ENCODE results near the gene TAAR1. TPM values are rescaled to one million over a fixed set of nuclear protein-coding genes. Genes with fewer than 3 reads are reported as not detected.

TAAR1 gene
- total RNA-seq, 1 experiment from 2014 or later, result not detected

DNA sequence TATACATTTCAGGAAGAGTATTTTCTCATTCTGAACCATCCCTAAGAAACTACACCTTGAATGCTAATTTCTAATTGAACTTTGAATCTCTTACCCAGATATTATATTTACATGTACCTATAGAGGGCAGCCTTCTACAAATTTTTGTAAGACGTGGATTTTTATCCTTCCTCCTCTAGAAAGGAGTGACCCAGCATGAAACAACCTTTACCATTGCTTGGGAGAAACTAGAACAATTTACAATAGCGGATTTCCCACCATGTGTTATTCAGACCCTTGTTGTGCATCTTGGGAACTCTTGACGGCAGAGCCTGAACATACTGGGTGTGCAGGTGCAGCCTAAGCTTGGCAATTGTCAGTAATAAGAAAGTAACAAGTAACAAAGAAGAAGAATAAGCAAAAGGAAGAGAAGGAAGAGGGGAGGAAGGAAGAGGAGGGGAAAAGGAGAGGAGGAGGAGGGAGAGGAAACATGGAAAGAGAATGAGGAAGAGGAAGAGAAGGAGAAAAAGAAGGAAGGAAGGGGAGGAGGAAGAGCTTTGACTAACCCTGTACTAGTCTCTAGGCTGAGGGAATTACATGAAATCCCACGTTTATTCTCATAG is 10.8 kb upstream of the TAAR1 start:
- 0 out of 7 replicates have a peak overlapping the region, but pooled peaks of 1 of the 3 experiments have one; percentile 74 for H3K27ac Mint-ChIP-seq
- WGBS (ENCODE audit: extremely low coverage, insufficient read length, low lambda C conversion rate), result no CpG with 5 or more reads among the region's 4 CpGs

More for the DNA sequence above, 10.8 kb upstream of the TAAR1 start:
- TF ChIP-seq, protein P1, sequence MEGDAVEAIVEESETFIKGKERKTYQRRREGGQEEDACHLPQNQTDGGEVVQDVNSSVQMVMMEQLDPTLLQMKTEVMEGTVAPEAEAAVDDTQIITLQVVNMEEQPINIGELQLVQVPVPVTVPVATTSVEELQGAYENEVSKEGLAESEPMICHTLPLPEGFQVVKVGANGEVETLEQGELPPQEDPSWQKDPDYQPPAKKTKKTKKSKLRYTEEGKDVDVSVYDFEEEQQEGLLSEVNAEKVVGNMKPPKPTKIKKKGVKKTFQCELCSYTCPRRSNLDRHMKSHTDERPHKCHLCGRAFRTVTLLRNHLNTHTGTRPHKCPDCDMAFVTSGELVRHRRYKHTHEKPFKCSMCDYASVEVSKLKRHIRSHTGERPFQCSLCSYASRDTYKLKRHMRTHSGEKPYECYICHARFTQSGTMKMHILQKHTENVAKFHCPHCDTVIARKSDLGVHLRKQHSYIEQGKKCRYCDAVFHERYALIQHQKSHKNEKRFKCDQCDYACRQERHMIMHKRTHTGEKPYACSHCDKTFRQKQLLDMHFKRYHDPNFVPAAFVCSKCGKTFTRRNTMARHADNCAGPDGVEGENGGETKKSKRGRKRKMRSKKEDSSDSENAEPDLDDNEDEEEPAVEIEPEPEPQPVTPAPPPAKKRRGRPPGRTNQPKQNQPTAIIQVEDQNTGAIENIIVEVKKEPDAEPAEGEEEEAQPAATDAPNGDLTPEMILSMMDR (conservative IDR thresholded peaks at IDR 0.05), result peak; percentile 58
- Mint-ChIP-seq H3K27me3 (ENCODE audit: low read depth) (no peaks in the 10 kb centered on the region), H3K4me3 (no peak overlapping the region), H3K9me3 (peaks cover 6 to 7% of the 10 kb centered on the region in 2 experiments; a peak in 4 of 5 replicates), H3K4me1 (peaks cover 16 to 17% of the 10 kb centered on the region in 2 experiments), H3K36me3 (ENCODE audit: insufficient read depth in 1 of 3, low read depth in 3 of 3) (peaks cover 0 to 14% (median 5%) of the 10 kb centered on the region in 3 experiments; a peak in 5 of 7 replicates)
- no peak overlapping the region for H4K91ac ChIP-seq (ENCODE audit: insufficient read length, low read depth, low read length)
- H3K56ac ChIP-seq (ENCODE audit: insufficient read length, low read depth, low read length), result no peak overlapping the region
- H3K27me3 ChIP-seq (ENCODE audit: insufficient read depth, low read length), result no peaks in the 10 kb centered on the region
- no peak overlapping the region for H3K9ac ChIP-seq (ENCODE audit: extremely low read depth, insufficient read length, low read length)
- H4K20me1 ChIP-seq (ENCODE audit: control insufficient read depth, insufficient read depth, insufficient read length), result no peaks in the 10 kb centered on the region
- H3K14ac ChIP-seq (ENCODE audit: insufficient read depth, low read length), result no peak overlapping the region
- no peaks in the 10 kb centered on the region for H3K23me2 ChIP-seq (ENCODE audit: insufficient read length, low read depth, low read length, poor library complexity, severe bottlenecking)
- H4K5ac ChIP-seq (ENCODE audit: insufficient read length, low read depth, low read length), result no peak overlapping the region
- H3K4ac ChIP-seq (ENCODE audit: low read depth, low read length), result no peak overlapping the region
- no peak overlapping the region for H3K27ac ChIP-seq (ENCODE audit: insufficient read length, low read depth, low read length)
- no peak overlapping the region for H3K4me2 ChIP-seq (ENCODE audit: insufficient read depth, insufficient read length, low read length)
- no peak for DNase-seq
- H4K8ac ChIP-seq (replicated peaks; ENCODE audit: insufficient read length, low read depth, low read length), result no peak overlapping the region
- H3K18ac ChIP-seq (ENCODE audit: insufficient read length, low read depth, low read length), result no peak overlapping the region
- H2AFZ ChIP-seq (ENCODE audit: low read length), result no peak overlapping the region
- no peaks in the 10 kb centered on the region; the same call in 1 of the 2 replicates for H3K4me1 ChIP-seq (ENCODE audit: insufficient read depth, low read length)
- H3K23ac ChIP-seq (ENCODE audit: insufficient read length, low read depth, low read length), result no peak overlapping the region
- H3K79me2 ChIP-seq (ENCODE audit: insufficient read depth, low read length), result no peaks in the 10 kb centered on the region
- H2BK15ac ChIP-seq (ENCODE audit: low read depth, low read length), result no peak overlapping the region
- no peaks in the 10 kb centered on the region for H3K79me1 ChIP-seq (ENCODE audit: insufficient read depth, low read depth, low read length, poor library complexity, severe bottlenecking)
- no peak overlapping the region for H2BK12ac ChIP-seq (ENCODE audit: insufficient read length, low read depth, low read length)
- H3T11ph ChIP-seq (ENCODE audit: low read length), result no peak overlapping the region
- no peak overlapping the region for H2AK5ac ChIP-seq (ENCODE audit: insufficient read length, low read length)
- H3K9me3 ChIP-seq (ENCODE audit: control insufficient read depth, low read depth, low read length), result no peaks in the 10 kb centered on the region
- H2BK120ac ChIP-seq (ENCODE audit: low read depth, low read length, poor library complexity, severe bottlenecking), result no peak overlapping the region
- no peak overlapping the region for H2BK5ac ChIP-seq (ENCODE audit: insufficient read length, low read length)
- no peak overlapping the region for H2BK20ac ChIP-seq (ENCODE audit: low read depth, low read length, poor library complexity, severe bottlenecking)
